ENCODE measurements around the gene DLG5.

- TF ChIP-seq EZH2 (IDR thresholded peaks at IDR 0.05; ENCODE audit: borderline replicate concordance, insufficient read depth, low read depth, low read length, poor library complexity, severe bottlenecking): no peak
- no peak for TF ChIP-seq CTCF (IDR thresholded peaks at IDR 0.05)
These were observed 90.9 kb downstream of the DLG5 start for GRCh38 chr10:77835669-77836086.
